ENCODE data around the gene AFAP1.

Gene AFAP1

GRCh38 chr4:7770224-7771050 lies 169.2 kb downstream of the AFAP1 start:
- no peak for DNase-seq (ENCODE audit: low read depth in 2 of 2)

GRCh38 chr4:7769396-7770223 lies 170.1 kb downstream of the AFAP1 start:
- no peak for DNase-seq (ENCODE audit: low read depth in 2 of 2)

GRCh38 chr4:7768736-7769135 lies 170.9 kb downstream of the AFAP1 start:
- DNase-seq (ENCODE audit: low read depth in 2 of 2), result no peak

- no peak for DNase-seq (ENCODE audit: low read depth in 2 of 2)
Measured at GRCh38 chr4:7767966-7768365, 171.7 kb downstream of the AFAP1 start.

- DNase-seq (ENCODE audit: low read depth in 2 of 2), result no peak
Measured at GRCh38 chr4:7767526-7767925, 172.1 kb downstream of the AFAP1 start.

GRCh38 chr4:7766661-7767345 lies 172.9 kb downstream of the AFAP1 start:
- DNase-seq (ENCODE audit: low read depth in 2 of 2), result no peak

GRCh38 chr4:7766086-7766485 lies 173.6 kb downstream of the AFAP1 start:
- no peak for DNase-seq (ENCODE audit: low read depth in 2 of 2)

GRCh38 chr4:7765666-7766065 lies 174.0 kb downstream of the AFAP1 start:
- no peak for DNase-seq (ENCODE audit: low read depth in 2 of 2)

GRCh38 chr4:7764466-7764865 lies 175.2 kb downstream of the AFAP1 start:
- DNase-seq (ENCODE audit: low read depth in 2 of 2), result no peak

GRCh38 chr4:7763788-7764187 lies 175.9 kb downstream of the AFAP1 start:
- DNase-seq (ENCODE audit: low read depth in 2 of 2), result no peak

GRCh38 chr4:7763106-7763505 lies 176.6 kb downstream of the AFAP1 start:
- DNase-seq (ENCODE audit: low read depth in 2 of 2), result no peak

GRCh38 chr4:7762376-7763030 lies 177.2 kb downstream of the AFAP1 start:
- no peak for DNase-seq (ENCODE audit: low read depth in 2 of 2)

- DNase-seq (ENCODE audit: low read depth in 2 of 2), result peak; percentile 18 to 26
Measured at GRCh38 chr4:7761720-7762119, 177.9 kb downstream of the AFAP1 start.

GRCh38 chr4:7761312-7761711 lies 178.3 kb downstream of the AFAP1 start:
- no peak for DNase-seq (ENCODE audit: low read depth in 2 of 2)

GRCh38 chr4:7760706-7761105 lies 179.0 kb downstream of the AFAP1 start:
- no peak for DNase-seq (ENCODE audit: low read depth in 2 of 2)

GRCh38 chr4:7760228-7760627 lies 179.4 kb downstream of the AFAP1 start:
- no peak for DNase-seq (ENCODE audit: low read depth in 2 of 2)

- no peak for DNase-seq (ENCODE audit: low read depth in 2 of 2)
Measured at GRCh38 chr4:7759635-7760034, 180.0 kb downstream of the AFAP1 start.

GRCh38 chr4:7759216-7759615 lies 180.4 kb downstream of the AFAP1 start:
- peak; percentile 47 for DNase-seq (ENCODE audit: low read depth in 2 of 2)

GRCh38 chr4:7758476-7758875 lies 181.2 kb downstream of the AFAP1 start:
- no peak for DNase-seq (ENCODE audit: low read depth in 2 of 2)

GRCh38 chr4:7757501-7758471 lies 181.9 kb downstream of the AFAP1 start:
- no peak for DNase-seq (ENCODE audit: low read depth in 2 of 2)

Data from stimulated activated CD8-positive, alpha-beta memory T cell treated with anti-CD3 and anti-CD28 coated beads, Interleukin-15, amount 100 ng/mL, for 48 hours (primary cell).